DMS53 treated with DMSO at 0.1 percent for 48 hours (cell line): ENCODE measurements around the gene CLNS1A.
"Not testable (repeated sequence)": the region's sequence is repeated elsewhere in the genome, so short reads cannot be mapped to it uniquely, and the experiment has no call there.

ENCODE experiments used
- DNase-seq: peaks from one replicate; lab custom pipeline; 2025; ENCODE audit not compliant: unreplicated experiment; lab: John Stamatoyannopoulos, UW

Gene CLNS1A, protein sequence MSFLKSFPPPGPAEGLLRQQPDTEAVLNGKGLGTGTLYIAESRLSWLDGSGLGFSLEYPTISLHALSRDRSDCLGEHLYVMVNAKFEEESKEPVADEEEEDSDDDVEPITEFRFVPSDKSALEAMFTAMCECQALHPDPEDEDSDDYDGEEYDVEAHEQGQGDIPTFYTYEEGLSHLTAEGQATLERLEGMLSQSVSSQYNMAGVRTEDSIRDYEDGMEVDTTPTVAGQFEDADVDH

DNA sequence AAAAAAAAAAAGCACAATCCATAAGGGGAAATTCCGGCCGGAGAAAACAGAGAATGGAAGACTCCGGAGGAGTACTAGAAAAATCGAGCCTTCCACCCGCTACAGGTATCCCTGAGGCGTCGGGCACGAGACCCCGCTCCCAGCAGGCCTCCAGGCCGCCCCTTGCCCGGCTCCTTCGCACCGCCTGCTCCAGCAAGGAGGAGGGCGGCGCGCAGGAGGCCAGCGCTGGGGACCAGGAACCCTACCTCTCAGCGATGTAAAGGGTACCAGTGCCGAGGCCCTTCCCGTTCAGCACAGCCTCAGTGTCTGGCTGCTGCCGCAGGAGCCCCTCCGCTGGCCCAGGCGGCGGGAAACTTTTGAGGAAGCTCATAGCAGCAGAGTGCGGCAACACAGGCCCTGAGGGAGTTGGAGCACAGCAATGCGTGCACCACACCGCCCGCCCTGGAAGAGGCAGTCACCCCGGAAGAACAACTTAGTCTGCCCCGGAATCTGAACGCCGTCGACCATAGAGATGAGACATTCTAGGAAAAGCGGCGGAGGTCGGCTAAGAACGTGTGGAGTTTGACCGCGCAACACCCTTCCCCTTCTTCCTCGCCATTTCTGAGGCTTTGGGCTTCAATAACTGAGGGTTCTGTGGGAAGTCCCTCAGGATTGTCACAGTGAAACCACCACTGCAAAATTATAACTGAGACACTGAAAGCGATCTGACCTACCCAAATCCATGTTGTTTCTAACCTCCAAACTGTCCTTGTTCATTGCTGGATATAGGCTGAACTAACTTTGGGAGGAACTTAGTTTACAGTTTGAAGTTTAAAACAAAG is at the start of gene CLNS1A:
Gene CLNS1A, minus strand, starts transcription at position 450 of the 821 bp plus-strand sequence. Its CDS starts 80 bp downstream, at position 370.
- peak; percentile 97 for DNase-seq

DNA sequence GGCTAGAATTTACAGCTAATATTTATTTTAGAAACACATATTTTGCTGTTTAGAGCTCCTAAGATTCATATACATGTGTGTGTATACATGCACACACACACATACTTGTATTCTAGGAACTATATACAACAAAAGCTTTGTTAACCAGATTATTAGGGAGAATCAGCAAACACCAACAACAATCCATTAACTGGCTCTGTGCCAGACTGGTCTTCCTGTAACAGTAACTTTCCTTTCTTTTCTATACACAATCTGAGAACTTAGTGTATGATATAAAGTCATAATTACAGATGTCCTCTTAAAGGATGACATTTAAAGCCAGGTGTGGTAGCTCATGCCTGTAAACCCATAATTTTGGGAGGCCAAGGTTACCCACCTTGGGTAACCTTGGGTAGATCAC is 49.5 kb upstream of the CLNS1A start:
- no peak for DNase-seq

DNA sequence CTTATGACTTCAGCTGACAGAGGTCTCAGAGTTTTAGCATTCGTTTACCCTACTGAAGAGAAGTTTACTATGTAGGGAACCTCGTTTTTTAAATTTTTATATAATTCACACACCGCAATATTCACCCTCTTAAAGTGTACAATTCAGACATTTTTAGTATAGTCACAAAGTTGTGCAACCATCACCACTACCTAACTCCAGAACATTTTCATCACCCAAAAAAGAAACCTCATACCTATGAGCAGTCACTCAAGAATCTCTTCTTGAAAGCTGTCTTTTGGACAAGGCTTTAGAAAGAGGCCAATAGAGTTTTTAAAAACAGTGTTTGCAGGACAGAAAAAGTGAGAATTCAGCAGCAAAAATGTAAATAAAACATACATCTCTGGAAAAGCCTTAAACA is 39.5 kb upstream of the CLNS1A start:
- no peak for DNase-seq

DNA sequence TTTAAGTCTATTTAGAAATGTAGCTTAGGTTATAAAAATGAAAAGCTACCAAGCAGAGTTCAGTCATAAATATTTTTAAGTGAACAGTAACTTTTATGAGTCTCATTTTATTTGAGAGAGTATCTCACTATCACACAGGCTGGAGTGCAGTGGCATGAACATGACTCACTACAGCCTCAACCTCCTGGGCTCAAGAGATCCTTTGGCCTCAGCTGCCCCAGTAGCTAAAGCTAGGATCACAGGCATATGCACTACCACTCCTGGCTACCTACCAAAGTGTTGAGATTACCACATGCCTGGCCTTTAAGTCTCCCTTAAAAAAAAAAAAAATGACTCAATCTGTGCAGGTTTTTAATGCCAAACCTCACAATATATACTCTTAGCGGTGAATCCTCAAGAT is 34.7 kb upstream of the CLNS1A start:
- peak; percentile 39 for DNase-seq

DNA sequence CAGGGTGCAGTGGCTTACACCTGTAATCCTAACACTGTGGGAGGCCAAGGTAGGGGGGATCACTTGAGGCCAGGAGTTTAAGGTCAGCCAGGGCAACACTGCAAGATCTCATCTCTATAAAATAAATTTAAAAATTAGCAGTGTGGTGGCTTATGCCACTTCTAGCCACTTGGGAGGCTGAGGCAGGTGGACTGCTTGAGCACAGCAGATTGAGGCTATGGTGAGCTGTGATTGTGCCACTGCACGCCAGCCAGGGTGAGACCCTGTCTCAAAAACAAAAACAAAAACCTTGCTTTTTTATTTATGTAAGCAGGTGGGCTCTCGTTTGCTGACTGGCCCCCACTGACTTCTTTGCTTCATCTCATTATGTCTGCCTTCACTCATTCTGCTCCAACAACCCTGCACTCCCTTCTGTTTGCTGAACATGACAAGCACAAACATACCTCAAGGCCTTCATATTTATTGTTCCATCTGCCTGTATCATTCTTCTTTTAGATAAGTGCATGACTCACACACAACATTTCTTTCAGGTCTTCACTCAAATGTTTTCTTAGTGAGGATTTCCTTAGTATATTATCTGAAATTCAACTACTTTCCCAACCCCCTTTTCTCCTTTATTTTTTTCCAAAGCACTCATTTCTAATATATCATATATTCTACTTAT is 32.4 kb upstream of the CLNS1A start:
- peak; percentile 97 for DNase-seq

DNA sequence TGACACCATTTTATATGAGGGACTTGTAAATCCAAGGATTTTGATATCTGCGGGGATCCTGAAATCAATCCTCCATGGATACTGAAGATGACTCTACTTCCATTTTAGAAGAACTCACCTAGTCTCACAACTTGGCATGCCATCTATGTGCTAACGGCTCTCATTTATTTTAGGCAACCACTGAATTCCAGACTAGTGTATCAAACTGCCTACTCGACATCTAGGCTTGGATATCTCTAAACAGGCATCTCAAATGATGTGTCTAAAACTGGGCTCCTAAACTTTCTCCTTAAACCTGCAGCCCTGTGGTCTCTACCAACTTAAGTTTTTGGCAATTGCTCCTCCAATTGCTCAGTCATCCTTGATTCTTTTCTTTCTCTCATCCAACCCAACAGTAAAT is 31.2 kb upstream of the CLNS1A start:
- DNase-seq = no peak

DNA sequence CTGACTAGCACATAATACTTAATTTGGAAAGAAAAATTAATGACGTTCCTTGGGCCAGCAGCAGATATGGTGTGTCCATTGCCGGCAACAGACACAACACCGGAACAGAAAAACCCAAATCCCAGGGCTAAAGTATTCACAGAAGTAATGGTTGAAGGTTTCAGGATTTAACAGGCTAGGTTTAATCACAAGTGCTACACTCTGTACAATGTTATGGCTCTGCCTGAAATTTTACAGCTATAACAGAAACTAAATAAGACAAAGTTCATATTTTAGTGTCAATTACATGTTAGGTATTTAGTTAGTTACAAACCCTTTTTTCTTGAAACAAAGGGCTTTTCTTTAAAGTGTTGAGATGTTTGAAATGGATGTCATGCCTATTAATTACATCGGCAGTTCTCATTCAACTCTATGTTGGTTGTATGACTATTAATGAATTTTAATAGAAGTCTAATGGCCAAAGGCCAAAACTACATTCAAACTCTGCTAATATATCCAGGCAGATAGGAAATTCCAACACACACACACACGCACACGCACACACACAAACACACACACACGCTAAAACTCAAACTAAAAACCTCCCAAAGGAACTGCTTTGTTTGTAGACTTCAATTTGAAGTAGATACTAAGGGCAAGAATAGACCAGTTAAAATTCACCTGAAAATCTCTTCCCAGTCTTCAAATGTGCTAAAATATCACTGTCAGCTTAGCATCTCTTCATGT is 27.8 kb upstream of the CLNS1A start:
- no peak for DNase-seq

DNA sequence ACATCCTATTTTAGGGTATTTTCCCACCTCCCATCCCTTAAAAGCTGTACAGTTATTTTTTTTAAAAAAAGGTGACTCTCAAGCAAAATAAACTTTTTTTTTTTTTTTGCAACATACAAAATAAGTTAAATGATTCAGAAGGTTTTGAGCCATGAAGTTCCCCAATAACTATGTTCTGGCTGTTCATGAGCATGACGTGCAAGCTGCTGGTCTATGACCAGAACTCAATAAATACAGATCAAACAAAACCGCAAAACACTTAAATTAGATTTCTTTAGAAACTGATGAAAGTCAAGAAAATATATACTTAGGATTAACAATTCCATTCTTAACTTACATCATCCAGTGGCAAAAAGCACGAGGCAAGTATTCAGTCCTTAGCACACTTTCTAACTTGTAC is 24.1 kb upstream of the CLNS1A start:
- DNase-seq = no peak

DNA sequence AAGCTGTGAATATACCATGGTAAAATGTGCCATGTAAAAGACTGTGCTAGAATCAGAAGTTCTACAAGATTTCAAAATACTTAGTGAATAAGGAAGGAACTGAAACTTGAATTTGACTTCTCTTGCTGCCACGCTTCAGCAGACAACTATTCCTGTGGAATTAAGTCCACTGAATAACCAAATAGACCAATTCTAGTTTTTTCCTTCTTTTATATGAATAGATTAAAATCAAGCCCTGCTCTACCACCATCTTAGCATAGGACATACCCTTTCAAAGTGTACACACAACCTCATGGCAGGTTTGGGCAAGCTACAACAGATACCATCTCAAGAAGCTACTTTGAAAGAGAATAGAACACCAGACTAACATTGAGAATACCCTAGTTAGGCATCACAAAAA is 23.4 kb upstream of the CLNS1A start:
- no peak for DNase-seq

DNA sequence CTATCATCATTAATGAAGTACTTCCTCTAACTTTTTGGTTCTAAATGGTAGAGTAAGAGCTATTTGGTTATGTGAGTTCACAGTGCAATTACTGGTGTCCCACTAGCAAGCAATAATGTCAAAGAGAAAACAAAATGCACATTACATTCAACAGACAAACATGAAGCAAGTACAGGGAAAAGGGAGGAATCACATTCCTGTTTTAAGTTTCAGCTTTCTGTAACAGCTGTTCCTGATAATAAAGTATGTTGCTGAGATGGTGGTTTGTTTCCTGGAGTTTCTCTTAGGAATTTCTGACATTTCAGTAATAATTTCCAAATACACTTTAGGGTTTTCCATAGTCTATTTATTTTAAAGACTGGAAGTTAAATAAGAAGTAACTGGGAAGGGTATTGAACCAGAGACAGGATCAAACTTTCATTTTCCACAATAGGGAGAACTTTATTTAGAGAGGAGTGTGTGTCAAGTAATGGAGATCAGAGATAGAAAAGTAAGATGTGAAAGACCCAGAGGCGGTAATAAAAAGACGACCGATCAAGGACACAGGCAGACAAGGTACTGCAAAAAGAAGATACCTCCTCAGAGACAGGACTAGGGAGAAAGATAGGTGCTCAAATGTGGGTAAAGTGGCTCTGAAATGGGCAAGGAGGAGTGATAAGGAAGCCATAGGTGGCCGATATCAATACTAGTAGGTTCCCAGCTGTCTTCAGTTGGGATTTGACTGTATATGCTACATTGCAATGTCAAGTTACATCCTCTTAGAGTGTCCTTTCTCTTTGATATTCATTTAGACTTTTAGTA is 20.8 kb upstream of the CLNS1A start:
- no peak for DNase-seq

DNA sequence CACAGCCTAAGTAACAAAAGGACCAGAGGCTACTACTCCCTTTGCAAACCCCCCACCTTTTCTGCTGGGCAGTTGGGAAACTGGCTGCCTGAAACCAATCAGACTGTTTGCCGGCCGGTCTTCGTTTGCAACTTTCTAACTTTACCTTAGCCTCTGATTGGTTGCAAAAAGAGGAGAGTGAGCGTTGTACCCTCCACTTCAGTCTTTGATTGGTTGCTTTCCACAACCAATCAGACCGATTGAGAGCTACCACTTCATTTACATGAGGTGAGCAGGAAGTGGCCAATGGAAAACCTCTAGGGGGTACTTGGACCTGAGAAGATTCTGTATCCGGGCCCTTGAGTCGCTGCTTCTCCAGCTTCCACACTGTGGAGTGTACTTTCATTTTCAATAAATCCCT is 18.8 kb upstream of the CLNS1A start:
- DNase-seq = no peak

DNA sequence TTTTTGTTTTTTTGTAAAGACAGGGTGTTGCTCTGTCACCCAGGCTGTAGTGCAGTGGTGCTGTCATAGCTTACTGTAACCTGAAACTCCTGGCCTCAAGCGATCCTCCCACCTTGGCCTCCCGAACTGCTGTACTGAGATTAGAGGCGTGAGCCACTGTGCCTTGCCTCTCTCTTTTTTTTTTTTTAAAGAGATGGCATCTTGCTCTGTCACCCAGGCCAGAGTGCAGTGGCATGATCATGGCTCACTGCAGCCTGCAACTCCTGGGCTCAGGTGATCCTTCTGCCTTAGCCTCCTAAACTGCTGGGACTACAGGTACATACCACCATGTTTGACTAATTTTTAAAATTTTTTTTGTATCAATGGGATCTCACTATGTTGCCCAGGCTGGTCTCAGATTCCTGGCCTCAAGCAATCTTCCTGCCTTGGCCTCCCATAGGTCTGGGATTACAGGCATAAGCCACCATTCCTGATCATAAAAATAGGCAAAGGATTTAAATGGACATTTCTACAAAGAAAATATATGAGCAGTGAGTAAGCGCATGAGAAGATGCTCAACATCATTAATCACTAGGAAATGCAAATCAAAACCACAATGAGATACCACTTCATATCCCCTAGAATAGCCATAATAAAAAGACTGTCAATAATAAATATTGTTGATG is 17.3 kb upstream of the CLNS1A start:
- DNase-seq = no peak

DNA sequence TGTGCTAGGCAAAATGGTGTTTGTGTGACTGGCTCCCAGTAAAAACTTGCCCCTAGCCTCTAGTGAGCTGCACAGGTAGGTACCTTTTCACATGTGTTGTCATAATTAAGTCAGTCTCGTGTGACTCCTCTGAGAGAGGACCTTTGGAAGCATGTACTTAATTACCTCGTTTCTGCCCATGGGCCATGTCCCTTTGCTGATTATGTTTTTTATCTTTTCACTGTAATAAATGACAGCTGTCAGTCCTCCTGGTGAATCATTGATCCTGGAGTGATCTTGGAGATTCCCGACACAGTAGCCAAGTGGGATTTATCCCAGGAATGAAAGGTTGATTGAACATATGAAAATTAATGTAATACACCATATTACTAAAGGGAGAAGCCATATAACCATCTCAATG is 12.5 kb upstream of the CLNS1A start:
- no peak for DNase-seq

DNA sequence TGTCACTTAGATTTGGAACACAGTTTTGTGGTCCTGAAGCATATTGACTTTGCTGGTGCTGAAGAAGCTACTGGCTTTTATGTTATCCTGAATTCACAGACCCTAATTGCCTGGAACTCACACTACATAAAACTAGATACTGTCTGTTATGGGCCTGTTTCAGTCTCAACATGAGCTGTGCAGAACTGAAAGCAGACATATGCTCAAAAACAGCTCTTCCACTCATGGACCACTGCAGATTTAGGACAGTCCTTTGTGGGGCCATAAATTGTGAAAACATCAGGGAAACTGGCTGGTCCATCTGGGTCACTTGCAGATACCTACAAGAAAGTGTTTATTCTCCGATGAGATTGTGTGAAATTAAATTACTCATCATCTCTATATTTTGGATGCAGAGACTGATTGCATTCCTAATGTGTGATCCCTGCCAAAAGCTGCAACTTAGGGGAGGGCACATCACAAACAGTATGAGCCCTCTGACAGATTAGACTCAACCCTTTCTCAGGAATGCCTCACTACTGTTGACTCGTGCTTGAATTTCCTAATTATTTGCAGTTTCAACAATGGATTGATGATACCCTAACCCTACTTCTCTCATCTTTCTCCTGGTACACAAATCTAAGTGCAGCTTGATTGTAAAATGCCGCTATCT is 10.2 kb upstream of the CLNS1A start:
- DNase-seq = no peak

DNA sequence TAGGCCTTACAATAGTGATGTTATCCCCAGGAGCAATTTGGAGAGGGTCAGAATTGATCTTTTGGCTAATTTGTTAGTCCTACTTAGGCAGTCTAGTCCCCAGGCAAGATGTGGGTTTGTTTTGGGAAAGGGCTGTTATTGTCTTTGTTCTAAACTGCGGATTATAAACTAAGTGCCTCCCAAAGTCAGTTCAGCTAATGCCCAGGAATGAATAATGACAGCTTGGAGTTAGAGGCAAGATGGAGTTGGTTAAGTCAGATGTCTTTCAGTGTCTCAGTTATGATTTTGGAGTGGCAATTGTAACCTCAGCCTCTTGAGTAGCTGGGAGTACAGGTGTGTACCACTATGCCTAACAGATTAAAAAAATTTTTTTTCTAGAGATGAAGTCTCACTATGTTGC is 7.3 kb upstream of the CLNS1A start:
- no peak for DNase-seq

DNA sequence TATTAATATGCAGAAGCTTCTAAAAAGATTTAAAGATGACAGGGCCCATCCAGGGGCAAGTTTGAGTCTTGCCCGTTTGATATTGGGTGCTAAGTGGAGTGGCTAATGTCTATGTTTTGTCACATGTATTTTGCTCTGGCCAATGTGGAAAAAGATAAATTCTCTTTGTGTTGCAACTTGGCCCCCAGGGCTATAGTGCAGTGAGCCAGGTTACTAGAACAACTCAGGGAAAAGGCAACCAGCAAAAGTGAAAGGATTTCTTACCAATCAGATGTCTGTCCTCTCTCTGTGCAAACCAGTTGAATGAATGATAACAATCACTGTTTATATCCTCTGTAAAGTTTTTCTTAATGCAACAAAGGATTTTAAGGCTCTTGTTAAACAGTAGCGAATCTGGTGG is 4.6 kb upstream of the CLNS1A start:
- no peak for DNase-seq

DNA sequence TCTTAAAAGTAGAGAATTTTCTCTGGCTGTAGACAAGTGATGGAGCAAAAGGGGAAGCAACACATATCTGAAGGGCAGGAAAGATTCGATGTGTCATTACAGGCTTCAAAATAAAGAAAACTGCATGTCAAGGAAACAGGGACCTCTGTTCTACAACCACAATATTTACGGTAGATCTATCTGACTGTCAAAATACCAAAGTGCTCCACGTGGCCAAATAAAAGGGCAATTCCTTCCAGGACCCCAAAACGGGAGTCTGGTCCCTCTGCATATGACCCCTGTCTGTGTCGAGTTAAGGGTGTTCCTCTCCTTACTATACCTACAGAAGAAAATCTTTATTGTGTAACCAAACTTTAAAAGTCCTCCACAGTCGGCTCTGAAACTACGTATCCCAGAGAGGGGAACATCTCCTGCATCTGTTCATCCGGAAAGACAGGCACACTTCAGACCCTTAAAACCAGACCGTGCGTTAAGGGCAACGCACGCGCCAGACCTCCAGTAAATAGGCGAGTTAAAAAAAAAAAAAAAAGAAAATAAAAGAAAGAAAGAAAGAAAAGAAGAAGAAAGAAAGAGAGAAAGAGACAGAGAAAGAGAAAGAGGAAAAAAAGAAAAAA is 756 bp downstream of the CLNS1A start:
- DNase-seq = no peak

DNA sequence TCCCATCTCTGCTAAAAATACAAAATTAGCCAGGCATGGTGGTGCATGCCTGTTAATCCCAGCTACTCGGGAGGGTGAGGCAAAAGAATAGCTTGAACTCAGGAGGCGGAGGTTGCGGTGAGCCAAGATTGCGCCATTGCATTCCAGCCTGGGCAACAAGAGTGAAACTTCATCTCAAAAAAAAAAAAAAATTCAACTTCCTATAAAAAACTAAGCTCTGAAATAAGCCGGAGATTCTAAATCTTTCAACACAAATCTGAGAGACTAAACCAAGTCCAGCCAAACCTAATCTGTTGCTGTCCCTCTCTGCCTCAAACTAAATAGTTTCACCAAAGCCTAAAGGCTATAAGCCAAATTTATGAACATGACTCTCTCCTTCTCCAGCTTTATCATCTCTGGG is 3.7 kb downstream of the CLNS1A start:
- not testable (repeated sequence) for DNase-seq

DNA sequence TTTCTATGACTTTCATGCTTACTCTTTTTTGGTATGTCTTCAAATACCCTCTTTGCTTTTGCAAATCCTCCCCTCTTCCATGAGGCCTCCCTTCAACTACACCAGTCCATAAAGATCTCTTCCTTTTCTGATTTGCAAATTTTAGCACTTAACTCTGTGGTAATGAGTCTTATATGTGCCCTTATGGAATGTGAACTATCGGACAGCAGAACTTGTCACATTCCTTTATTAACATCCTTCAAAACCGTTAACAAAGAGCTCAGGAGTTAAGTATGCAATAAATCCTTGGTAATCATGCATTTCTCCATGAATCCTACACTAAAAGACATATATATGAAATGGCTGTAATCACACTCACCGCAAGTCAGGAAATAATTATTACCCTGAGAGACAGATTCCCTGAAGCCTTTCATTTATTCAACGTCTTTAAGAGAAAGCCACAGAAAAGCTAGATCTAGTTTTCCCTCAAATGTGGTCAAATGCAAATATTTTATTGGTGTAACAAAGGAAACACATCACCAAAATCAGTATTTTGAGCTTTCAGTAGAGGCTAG is 7.4 kb downstream of the CLNS1A start:
- DNase-seq = no peak
